ENCODE data around the gene REL. TPM values are rescaled to one million over a fixed set of nuclear protein-coding genes. Genes with fewer than 3 reads are reported as not detected.

REL gene
- total and polyA plus RNA-seq, 9 of the 15 experiments (the other 6 are each of a cell fraction or from before 2014, with no cell fraction given): 0.63 to 8.6 (median 6.3) TPM

- no peak for FAIRE-seq
- no peak overlapping the region for H3K4me3 ChIP-seq
- H3K27ac ChIP-seq (ENCODE audit: extremely low read depth, low read depth, low read length): no peak overlapping the region
- no peak overlapping the region; the same call in 1 of the 2 replicates for H2AFZ ChIP-seq (ENCODE audit: low read depth, low read length)
- H3K27me3 ChIP-seq (ENCODE audit: control insufficient read depth in 2 of 2, insufficient read depth in 2 of 2, low read length in 2 of 2): no peaks in the 10 kb centered on the region
- H3K9me1 ChIP-seq (ENCODE audit: control insufficient read depth, insufficient read depth, low read length): no peaks in the 10 kb centered on the region
- POLR2A ChIA-PET: interaction anchor here (1.6 kb wide), 1 partner anchor 9 kb away, joined by 5 read pairs; no protein-coding TSS in a partner anchor
- no peak overlapping the region for H3K9ac ChIP-seq (ENCODE audit: insufficient read depth in 1 of 2, low read depth in 2 of 2, low read length in 2 of 2)
- in situ Hi-C loops (cut with MboI) (no loop called here), intact Hi-C loops (cut with micrococcal nuclease) (no loop called here)
- BruUV-seq (replicated peaks): no TSS peak
- H3K4me1 ChIP-seq (replicated peaks in 1 of 2; ENCODE audit: control insufficient read depth in 2 of 2, insufficient read depth in 2 of 2, low read length in 2 of 2): no peaks in the 10 kb centered on the region; a peak in 1 of 5 replicates
- H3K9me3 ChIP-seq (replicated peaks; ENCODE audit: control insufficient read depth, insufficient read depth, low read depth, low read length): no peaks in the 10 kb centered on the region
- H3K79me2 ChIP-seq (ENCODE audit: control insufficient read depth, insufficient read depth, low read length): no peaks in the 10 kb centered on the region
- TF ChIP-seq KLF13 (tag; IDR thresholded peaks at IDR 0.05; ENCODE audit: borderline replicate concordance, low read depth) (no peak), ARID1B (IDR thresholded peaks at IDR 0.05) (no peak)
- H3K4me2 ChIP-seq (ENCODE audit: insufficient read depth, low read length): no peak overlapping the region
- H4K20me1 ChIP-seq (replicated peaks; ENCODE audit: control insufficient read depth, insufficient read depth, low read length): no peaks in the 10 kb centered on the region
- H3K36me3 ChIP-seq (ENCODE audit: control insufficient read depth, insufficient read depth, low read length): no peaks in the 10 kb centered on the region
- DNase-seq (ENCODE audit: extremely low read depth in 1 of 4, low spot score in 3 of 4): no peak
- CTCF ChIA-PET (ENCODE audit: low intra/inter-chr PET ratio): no interaction called here
- no peak for ATAC-seq
Observed at GRCh38 chr2:60965499-60965785, 84.1 kb downstream of the REL start.

GRCh38 chr2:60966507-60967405 lies 85.4 kb downstream of the REL start:
- intact Hi-C loops (cut with micrococcal nuclease): no loop called here
- no peaks in the 10 kb centered on the region for H3K36me3 ChIP-seq (ENCODE audit: control insufficient read depth, insufficient read depth, low read length)
- H2AFZ ChIP-seq (ENCODE audit: low read depth, low read length): no peak overlapping the region
- no TSS peak for BruUV-seq (replicated peaks)
- WGBS (ENCODE audit: insufficient coverage, low coverage, missing lambda C conversion rate): 25% methylated on average over 1 of the region's 1 CpG
- H3K4me3 ChIP-seq: no peak overlapping the region
- no peak overlapping the region for H3K9ac ChIP-seq (ENCODE audit: insufficient read depth in 1 of 2, low read depth in 2 of 2, low read length in 2 of 2)
- in situ Hi-C loops (cut with MboI): no loop called here
- H3K4me1 ChIP-seq (replicated peaks in 1 of 2; ENCODE audit: control insufficient read depth in 2 of 2, insufficient read depth in 2 of 2, low read length in 2 of 2): no peaks in the 10 kb centered on the region; a peak in 1 of 5 replicates
- H3K27me3 ChIP-seq (ENCODE audit: control insufficient read depth in 2 of 2, insufficient read depth in 2 of 2, low read length in 2 of 2): no peaks in the 10 kb centered on the region
- no peaks in the 10 kb centered on the region for H4K20me1 ChIP-seq (replicated peaks; ENCODE audit: control insufficient read depth, insufficient read depth, low read length)
- CTCF ChIA-PET (ENCODE audit: low intra/inter-chr PET ratio): no interaction called here
- no peaks in the 10 kb centered on the region for H3K79me2 ChIP-seq (ENCODE audit: control insufficient read depth, insufficient read depth, low read length)
- no peaks in the 10 kb centered on the region for H3K9me1 ChIP-seq (ENCODE audit: control insufficient read depth, insufficient read depth, low read length)
- no peak for FAIRE-seq
- no peaks in the 10 kb centered on the region for H3K9me3 ChIP-seq (replicated peaks; ENCODE audit: control insufficient read depth, insufficient read depth, low read depth, low read length)
- DNase-seq (ENCODE audit: extremely low read depth in 1 of 4, low spot score in 3 of 4): no peak
- POLR2A ChIA-PET: no interaction called here
- TF ChIP-seq RB1 (IDR thresholded peaks at IDR 0.05; ENCODE audit: low read depth) (no peak), ZC3H11A (IDR thresholded peaks at IDR 0.05; ENCODE audit: low read depth, low read length) (no peak), NONO (IDR thresholded peaks at IDR 0.05; ENCODE audit: low read depth in 2 of 2, low read length in 1 of 2) (no peak), XRCC4 (IDR thresholded peaks at IDR 0.05; ENCODE audit: extremely low read depth, insufficient read depth, insufficient read length) (no peak), BHLHE40 (IDR thresholded peaks at IDR 0.05; ENCODE audit: low read length) (no peak), GTF2A2 (tag; IDR thresholded peaks at IDR 0.05) (no peak), HDAC8 (tag; IDR thresholded peaks at IDR 0.05) (no peak), FOXJ2 (tag; IDR thresholded peaks at IDR 0.05) (no peak), TOE1 (IDR thresholded peaks at IDR 0.05; ENCODE audit: borderline replicate concordance) (no peak), TOE1 (CRISPR knock-in tag; IDR thresholded peaks at IDR 0.05; ENCODE audit: borderline replicate concordance, low read depth) (no peak)
- TF ChIP-seq, protein P1, sequence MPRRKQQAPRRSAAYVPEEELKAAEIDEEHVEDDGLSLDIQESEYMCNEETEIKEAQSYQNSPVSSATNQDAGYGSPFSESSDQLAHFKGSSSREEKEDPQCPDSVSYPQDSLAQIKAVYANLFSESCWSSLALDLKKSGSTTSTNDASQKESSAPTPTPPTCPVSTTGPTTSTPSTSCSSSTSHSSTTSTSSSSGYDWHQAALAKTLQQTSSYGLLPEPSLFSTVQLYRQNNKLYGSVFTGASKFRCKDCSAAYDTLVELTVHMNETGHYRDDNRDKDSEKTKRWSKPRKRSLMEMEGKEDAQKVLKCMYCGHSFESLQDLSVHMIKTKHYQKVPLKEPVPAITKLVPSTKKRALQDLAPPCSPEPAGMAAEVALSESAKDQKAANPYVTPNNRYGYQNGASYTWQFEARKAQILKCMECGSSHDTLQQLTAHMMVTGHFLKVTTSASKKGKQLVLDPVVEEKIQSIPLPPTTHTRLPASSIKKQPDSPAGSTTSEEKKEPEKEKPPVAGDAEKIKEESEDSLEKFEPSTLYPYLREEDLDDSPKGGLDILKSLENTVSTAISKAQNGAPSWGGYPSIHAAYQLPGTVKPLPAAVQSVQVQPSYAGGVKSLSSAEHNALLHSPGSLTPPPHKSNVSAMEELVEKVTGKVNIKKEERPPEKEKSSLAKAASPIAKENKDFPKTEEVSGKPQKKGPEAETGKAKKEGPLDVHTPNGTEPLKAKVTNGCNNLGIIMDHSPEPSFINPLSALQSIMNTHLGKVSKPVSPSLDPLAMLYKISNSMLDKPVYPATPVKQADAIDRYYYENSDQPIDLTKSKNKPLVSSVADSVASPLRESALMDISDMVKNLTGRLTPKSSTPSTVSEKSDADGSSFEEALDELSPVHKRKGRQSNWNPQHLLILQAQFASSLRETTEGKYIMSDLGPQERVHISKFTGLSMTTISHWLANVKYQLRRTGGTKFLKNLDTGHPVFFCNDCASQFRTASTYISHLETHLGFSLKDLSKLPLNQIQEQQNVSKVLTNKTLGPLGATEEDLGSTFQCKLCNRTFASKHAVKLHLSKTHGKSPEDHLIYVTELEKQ (CRISPR knock-in tag; IDR thresholded peaks at IDR 0.05): no peak
- no peak overlapping the region for H3K4me2 ChIP-seq (ENCODE audit: insufficient read depth, low read length)
- no peak overlapping the region for H3K27ac ChIP-seq (ENCODE audit: extremely low read depth, low read depth, low read length)
- no peak for ATAC-seq
